Smooth muscle cell (in vitro differentiated cells): ENCODE results near the gene MYPN. TPM values are rescaled to one million over a fixed set of nuclear protein-coding genes. Genes with fewer than 3 reads are reported as not detected.

ENCODE experiments used
- DNase-seq: peaks from one replicate; lab custom pipeline; 2025; ENCODE audit not compliant: unreplicated experiment; lab: John Stamatoyannopoulos, UW
- H2AFZ ChIP-seq: fragments of 200-600 bp; sonication (generic); 2 replicates; pipeline ENCODE4 v1.6.0; 2016; ENCODE audit warnings: antibody characterized with exemption, low read depth, mild to moderate bottlenecking
- H3F3A ChIP-seq: fragments of 200-600 bp; sonication (generic); 2 replicates; pipeline ENCODE4 v1.6.0; 2017; ENCODE audit warnings: antibody characterized with exemption, low read depth
- H3K27ac ChIP-seq: fragments of 200-600 bp; sonication (generic); 2 replicates; pipeline ENCODE4 v1.5.1; 2016; ENCODE audit warnings: low read depth, mild to moderate bottlenecking
- H3K27me3 ChIP-seq: fragments of 200-600 bp; sonication (generic); 2 replicates; pipeline ENCODE4 v1.6.1; 2016; ENCODE audit warnings: low read depth, mild to moderate bottlenecking
- H3K36me3 ChIP-seq: fragments of 200-600 bp; sonication (generic); 2 replicates; pipeline ENCODE4 v1.5.1; 2016; ENCODE audit warnings: low read depth
- H3K4me1 ChIP-seq: fragments of 200-600 bp; sonication (generic); 2 replicates; pipeline ENCODE4 v1.5.1; 2016; ENCODE audit warnings: low read depth
- H3K4me2 ChIP-seq: fragments of 200-600 bp; sonication (generic); 2 replicates; pipeline ENCODE4 v1.6.0; 2016; ENCODE audit warnings: mild to moderate bottlenecking
- H3K4me3 ChIP-seq: fragments of 200-600 bp; sonication (generic); 2 replicates; pipeline ENCODE4 v1.5.1; 2016; ENCODE audit warnings: mild to moderate bottlenecking
- H3K79me2 ChIP-seq: fragments of 200-600 bp; sonication (generic); 2 replicates; pipeline ENCODE4 v1.6.0; 2016; ENCODE audit warnings: low read depth, mild to moderate bottlenecking
- H3K9ac ChIP-seq: fragments of 200-600 bp; sonication (generic); 2 replicates; pipeline ENCODE4 v1.6.0; 2016; ENCODE audit warnings: low read depth
- H3K9me3 ChIP-seq: fragments of 200-600 bp; sonication (generic); replicated peaks from 2 replicates; pipeline ENCODE4 v1.5.1; 2016; ENCODE audit warnings: low read depth
- H4K20me1 ChIP-seq: fragments of 200-600 bp; sonication (generic); 2 replicates; pipeline ENCODE4 v1.6.0; 2016; ENCODE audit warnings: low read depth
- CTCF ChIP-seq: fragments of 200-600 bp; sonication (generic); IDR thresholded peaks from 2 replicates; pipeline ENCODE4 v1.5.1; 2017; ENCODE audit warnings: borderline replicate concordance, mild to moderate bottlenecking, antibody characterized with exemption; ENCODE audit not compliant: insufficient read depth, poor library complexity, severe bottlenecking
- WGBS: methylation state at CpG from one replicate; pipeline ENCODE4 v1.1.7; 2016; ENCODE audit warnings: low lambda C conversion rate; 5-methylcytosine and 5-hydroxymethylcytosine counted together
- polyA plus RNA-seq: library from polyadenylated mRNA; unstranded; fragments of >200 nt; fragmentation: Nextera tagmentation; extraction: Ambion mirVana; gene quantifications from 2 replicates; pipeline ENCODE4 v1.2.1, GENCODE V29; 2016
- total RNA-seq: library from RNA; depleted of rRNA; stranded (reverse); fragments of >200 nt; gene quantifications from 2 replicates; pipeline ENCODE4 v1.2.3, GENCODE V29; 2014

MYPN gene
- total and polyA plus RNA-seq, 2 experiments from 2014 or later: 0.03 to 0.13 TPM

GRCh38 chr10:68233046-68233445, 123.8 kb downstream of the MYPN start:
- no peak for TF ChIP-seq CTCF
- peaks cover 22% of the 10 kb centered on the region for H3K27me3 ChIP-seq
- DNase-seq: no peak

GRCh38 chr10:68235111-68235510, 125.8 kb downstream of the MYPN start:
- H3K79me2 ChIP-seq: no peaks in the 10 kb centered on the region
- no peaks in the 10 kb centered on the region for H4K20me1 ChIP-seq
- no peaks in the 10 kb centered on the region for H3K36me3 ChIP-seq
- H2AFZ ChIP-seq: no peak overlapping the region
- H3K4me3 ChIP-seq: no peak overlapping the region
- H3K4me1 ChIP-seq: peaks cover 12% of the 10 kb centered on the region
- peaks cover 3% of the 10 kb centered on the region for H3F3A ChIP-seq
- DNase-seq: no peak
- H3K9me3 ChIP-seq: no peaks in the 10 kb centered on the region
- no peak overlapping the region for H3K9ac ChIP-seq
- H3K27ac ChIP-seq: no peak overlapping the region
- WGBS: 58% methylated on average over 2 of the region's 2 CpGs
- H3K4me2 ChIP-seq: no peak overlapping the region
- peaks cover 22% of the 10 kb centered on the region for H3K27me3 ChIP-seq
- no peak for TF ChIP-seq CTCF

More at GRCh38 chr10:68233046-68233445, 123.8 kb downstream of the MYPN start:
- H3K9ac ChIP-seq: no peak overlapping the region
- H3K4me1 ChIP-seq: peaks cover 13% of the 10 kb centered on the region
- no peak overlapping the region for H3K4me3 ChIP-seq
- H3K9me3 ChIP-seq: no peaks in the 10 kb centered on the region
- H3F3A ChIP-seq: peaks cover 3% of the 10 kb centered on the region
- no peak overlapping the region for H3K27ac ChIP-seq
- no peak overlapping the region for H2AFZ ChIP-seq
- no peaks in the 10 kb centered on the region for H4K20me1 ChIP-seq
- H3K36me3 ChIP-seq: no peaks in the 10 kb centered on the region
- no peak overlapping the region for H3K4me2 ChIP-seq
- WGBS: 86% methylated on average over 3 of the region's 3 CpGs
- no peaks in the 10 kb centered on the region for H3K79me2 ChIP-seq

GRCh38 chr10:68235581-68235980, 126.3 kb downstream of the MYPN start:
- peaks cover 8% of the 10 kb centered on the region for H3K4me1 ChIP-seq
- no peaks in the 10 kb centered on the region for H3K36me3 ChIP-seq
- peaks cover 22% of the 10 kb centered on the region for H3K27me3 ChIP-seq
- no peaks in the 10 kb centered on the region for H3K79me2 ChIP-seq
- H4K20me1 ChIP-seq: no peaks in the 10 kb centered on the region
- H3K27ac ChIP-seq: no peak overlapping the region
- DNase-seq: no peak
- H3F3A ChIP-seq: peaks cover 3% of the 10 kb centered on the region
- H3K4me3 ChIP-seq: no peak overlapping the region
- no peak overlapping the region for H2AFZ ChIP-seq
- no peaks in the 10 kb centered on the region for H3K9me3 ChIP-seq
- no peak overlapping the region for H3K9ac ChIP-seq
- no peak for TF ChIP-seq CTCF
- no peak overlapping the region for H3K4me2 ChIP-seq

- WGBS: 88% methylated on average over 3 of the region's 3 CpGs
- peaks cover 21% of the 10 kb centered on the region for H3K27me3 ChIP-seq
- DNase-seq: no peak
- H3K27ac ChIP-seq: no peak overlapping the region
- TF ChIP-seq CTCF: no peak
- no peak overlapping the region for H2AFZ ChIP-seq
- peaks cover 3% of the 10 kb centered on the region for H3K4me1 ChIP-seq
- no peaks in the 10 kb centered on the region for H4K20me1 ChIP-seq
- no peak overlapping the region for H3K9ac ChIP-seq
- H3K9me3 ChIP-seq: no peaks in the 10 kb centered on the region
- no peaks in the 10 kb centered on the region for H3F3A ChIP-seq
- H3K79me2 ChIP-seq: no peaks in the 10 kb centered on the region
- H3K36me3 ChIP-seq: no peaks in the 10 kb centered on the region
- no peak overlapping the region for H3K4me3 ChIP-seq
- no peak overlapping the region for H3K4me2 ChIP-seq
Observed at GRCh38 chr10:68237173-68237572, 127.9 kb downstream of the MYPN start.
